ENCODE measurements around the gene HIP1. TPM values are rescaled to one million over a fixed set of nuclear protein-coding genes. Genes with fewer than 3 reads are reported as not detected.

Gene HIP1
- total RNA-seq, 1 donor from 2014 or later: 14.0 TPM

DNA sequence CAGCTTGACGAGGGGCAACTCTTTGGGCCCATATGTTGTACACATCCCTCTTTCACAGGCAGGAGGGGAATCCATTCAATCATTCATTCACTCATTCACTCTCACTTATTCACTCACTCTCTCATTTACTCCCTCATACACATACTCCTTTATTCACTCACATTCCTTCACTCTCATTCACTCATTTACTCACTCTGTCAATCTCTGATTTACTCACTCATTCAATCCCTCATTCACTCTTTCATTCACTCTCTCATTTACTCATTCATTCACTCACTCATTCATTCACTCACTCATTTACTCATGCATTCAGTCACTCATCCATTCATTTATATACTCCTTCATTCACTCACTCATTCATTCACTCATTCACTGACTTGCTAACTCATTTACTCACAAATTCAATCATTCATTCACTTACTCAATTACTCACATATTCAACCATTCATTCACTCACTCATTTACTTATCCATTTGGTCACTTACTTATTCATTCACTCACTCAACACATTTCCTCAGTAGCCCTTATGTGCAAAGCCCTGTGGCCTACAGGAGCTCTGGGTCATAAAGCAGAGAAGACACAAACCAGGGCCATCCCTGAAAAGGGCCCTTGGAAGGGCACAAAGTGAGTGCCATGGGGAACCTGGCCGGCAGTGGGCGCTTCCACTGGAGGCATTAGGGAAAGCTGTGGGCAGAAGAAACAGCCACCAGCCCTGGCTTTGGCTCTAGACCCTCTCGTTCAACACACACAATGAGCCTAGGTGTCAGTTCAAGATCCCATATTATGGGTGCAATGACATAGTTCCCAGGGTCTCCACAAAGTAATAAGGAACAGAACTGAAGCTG lies 26.0 kb downstream of the HIP1 start:
- peak overlapping the region; percentile 44 for H3K27ac ChIP-seq (ENCODE audit: low read depth, low read length)

DNA sequence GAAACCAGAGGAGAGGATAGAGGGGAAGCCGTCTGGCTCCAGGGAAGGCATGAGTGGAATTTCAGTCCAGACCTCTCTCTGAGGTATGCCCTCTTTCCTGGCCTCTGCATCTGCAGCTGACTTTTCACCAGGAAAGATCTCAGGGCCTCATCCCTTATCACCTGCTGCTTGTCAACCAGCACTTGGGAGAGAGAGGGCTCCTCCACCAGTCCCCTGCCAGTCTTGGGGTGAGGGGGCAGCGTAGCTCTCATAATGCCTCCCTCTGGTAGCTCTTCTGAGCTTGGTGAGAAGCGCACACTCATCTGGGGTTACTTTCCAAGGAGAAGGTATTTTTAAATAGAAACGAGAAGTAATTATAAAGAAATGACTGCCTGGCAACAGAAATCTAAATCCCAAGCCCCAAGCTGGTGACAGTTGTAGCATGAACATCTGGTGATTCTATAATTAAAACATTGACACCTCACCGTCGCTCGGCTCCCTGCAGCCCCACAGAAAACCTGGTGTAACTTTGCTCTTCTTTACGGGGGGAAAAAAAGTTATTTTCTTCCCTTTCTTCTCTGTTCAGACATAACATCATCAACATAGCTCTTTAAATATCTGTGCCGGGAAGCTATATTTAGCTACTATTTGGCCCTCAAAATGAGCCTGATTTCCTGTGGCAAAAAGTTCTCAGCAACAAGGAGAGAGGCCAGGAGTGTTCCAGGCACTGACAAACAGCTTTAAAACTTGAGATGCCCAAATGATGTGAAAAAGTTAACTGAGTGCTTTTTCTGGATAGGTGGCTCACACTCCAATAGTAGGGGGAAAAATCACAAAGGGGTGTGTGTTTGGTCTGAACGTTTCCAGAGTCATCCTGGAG lies 26.9 kb downstream of the HIP1 start:
- Histone ChIP-seq H3K4me3 (ENCODE audit: insufficient read depth, low read depth, low read length) (no peak overlapping the region), H3K9ac (ENCODE audit: low read length) (peak overlapping the region; percentile 47), H3K27ac (ENCODE audit: low read depth, low read length) (peak overlapping the region; percentile 44), H3K27me3 (ENCODE audit: insufficient read depth, low read length) (no peaks in the 10 kb centered on the region), H3K4me2 (ENCODE audit: low read length) (peak overlapping the region; percentile 42), H3K4me1 (ENCODE audit: insufficient read depth, low read length) (peaks cover 19% of the 10 kb centered on the region), H2AFZ (ENCODE audit: low read depth, low read length) (peak overlapping the region; percentile 24), H3K36me3 (ENCODE audit: insufficient read depth, low read length) (no peaks in the 10 kb centered on the region), H3K9me3 (ENCODE audit: insufficient read depth, low read depth, low read length) (peaks cover 7% of the 10 kb centered on the region), H4K20me1 (ENCODE audit: insufficient read depth, low read length) (no peaks in the 10 kb centered on the region), H3K79me2 (ENCODE audit: insufficient read depth, low read length) (no peaks in the 10 kb centered on the region)
- peak overlapping the region; percentile 95 for H3K27ac Mint-ChIP-seq (ENCODE audit: unreplicated experiment)
- no peak overlapping the region for H3K4me3 Mint-ChIP-seq (ENCODE audit: unreplicated experiment)
- peaks cover 23% of the 10 kb centered on the region for H3K4me1 Mint-ChIP-seq (ENCODE audit: low read depth, unreplicated experiment)
- DNase-seq (ENCODE audit: low read depth) (peak; percentile 74), FAIRE-seq (peak; percentile 26)
- H3K9me3 Mint-ChIP-seq (ENCODE audit: unreplicated experiment): peaks cover 12% of the 10 kb centered on the region
- H3K36me3 Mint-ChIP-seq (ENCODE audit: low read depth, unreplicated experiment): peaks cover 5% of the 10 kb centered on the region
- TF ChIP-seq, protein P1, sequence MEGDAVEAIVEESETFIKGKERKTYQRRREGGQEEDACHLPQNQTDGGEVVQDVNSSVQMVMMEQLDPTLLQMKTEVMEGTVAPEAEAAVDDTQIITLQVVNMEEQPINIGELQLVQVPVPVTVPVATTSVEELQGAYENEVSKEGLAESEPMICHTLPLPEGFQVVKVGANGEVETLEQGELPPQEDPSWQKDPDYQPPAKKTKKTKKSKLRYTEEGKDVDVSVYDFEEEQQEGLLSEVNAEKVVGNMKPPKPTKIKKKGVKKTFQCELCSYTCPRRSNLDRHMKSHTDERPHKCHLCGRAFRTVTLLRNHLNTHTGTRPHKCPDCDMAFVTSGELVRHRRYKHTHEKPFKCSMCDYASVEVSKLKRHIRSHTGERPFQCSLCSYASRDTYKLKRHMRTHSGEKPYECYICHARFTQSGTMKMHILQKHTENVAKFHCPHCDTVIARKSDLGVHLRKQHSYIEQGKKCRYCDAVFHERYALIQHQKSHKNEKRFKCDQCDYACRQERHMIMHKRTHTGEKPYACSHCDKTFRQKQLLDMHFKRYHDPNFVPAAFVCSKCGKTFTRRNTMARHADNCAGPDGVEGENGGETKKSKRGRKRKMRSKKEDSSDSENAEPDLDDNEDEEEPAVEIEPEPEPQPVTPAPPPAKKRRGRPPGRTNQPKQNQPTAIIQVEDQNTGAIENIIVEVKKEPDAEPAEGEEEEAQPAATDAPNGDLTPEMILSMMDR (IDR thresholded peaks at IDR 0.05; ENCODE audit: insufficient read depth, low read depth, low read length): no peak
- TF ChIP-seq EZH2 (IDR thresholded peaks at IDR 0.05; ENCODE audit: insufficient read depth, low read length): no peak
- H3K27me3 Mint-ChIP-seq (ENCODE audit: low read depth, unreplicated experiment): no peaks in the 10 kb centered on the region

More for the DNA sequence above, 26.0 kb downstream of the HIP1 start:
- peaks cover 28% of the 10 kb centered on the region for H3K4me1 Mint-ChIP-seq (ENCODE audit: low read depth, unreplicated experiment)
- Histone ChIP-seq H3K9me3 (ENCODE audit: insufficient read depth, low read depth, low read length) (peaks cover 7% of the 10 kb centered on the region), H3K36me3 (ENCODE audit: insufficient read depth, low read length) (no peaks in the 10 kb centered on the region), H3K79me2 (ENCODE audit: insufficient read depth, low read length) (no peaks in the 10 kb centered on the region), H3K4me3 (ENCODE audit: insufficient read depth, low read depth, low read length) (no peak overlapping the region), H3K4me1 (ENCODE audit: insufficient read depth, low read length) (peaks cover 23% of the 10 kb centered on the region), H3K4me2 (ENCODE audit: low read length) (peak overlapping the region; percentile 42), H3K9ac (ENCODE audit: low read length) (peak overlapping the region; percentile 47), H4K20me1 (ENCODE audit: insufficient read depth, low read length) (no peaks in the 10 kb centered on the region), H2AFZ (ENCODE audit: low read depth, low read length) (peak overlapping the region; percentile 7), H3K27me3 (ENCODE audit: insufficient read depth, low read length) (no peaks in the 10 kb centered on the region)
- H3K36me3 Mint-ChIP-seq (ENCODE audit: low read depth, unreplicated experiment): peaks cover 5% of the 10 kb centered on the region
- DNase-seq (ENCODE audit: low read depth) (no peak), FAIRE-seq (peak; percentile 32)
- H3K9me3 Mint-ChIP-seq (ENCODE audit: unreplicated experiment): peaks cover 13% of the 10 kb centered on the region
- H3K27me3 Mint-ChIP-seq (ENCODE audit: low read depth, unreplicated experiment): no peaks in the 10 kb centered on the region
- H3K27ac Mint-ChIP-seq (ENCODE audit: unreplicated experiment): peak overlapping the region; percentile 95
- H3K4me3 Mint-ChIP-seq (ENCODE audit: unreplicated experiment): peak overlapping the region; percentile 10
- no peak for TF ChIP-seq EZH2 (IDR thresholded peaks at IDR 0.05; ENCODE audit: insufficient read depth, low read length)
- TF ChIP-seq, protein P1 (IDR thresholded peaks at IDR 0.05; ENCODE audit: insufficient read depth, low read depth, low read length): no peak

Measured in astrocyte (in vitro differentiated cells and primary cell).